HEK293T (cell line): ENCODE measurements around the gene HSPA4.

Experiments
- ARNT ChIP-seq: fragments of 450-650 bp; IDR thresholded peaks from 2 replicates; pipeline ENCODE4 v1.6.1; 2017; ENCODE audit warnings: mild to moderate bottlenecking
- BHLHE40 ChIP-seq: fragments of 450-650 bp; IDR thresholded peaks from 2 replicates; pipeline ENCODE4 v1.6.1; 2016; ENCODE audit warnings: mild to moderate bottlenecking, moderate library complexity, borderline replicate concordance
- FOXM1 ChIP-seq: fragments of 450-650 bp; IDR thresholded peaks from 2 replicates; pipeline ENCODE4 v1.6.1; 2017; ENCODE audit warnings: mild to moderate bottlenecking, borderline replicate concordance
- NFRKB ChIP-seq: fragments of 450-650 bp; IDR thresholded peaks from 2 replicates; pipeline ENCODE4 v1.6.1; 2016; ENCODE audit warnings: mild to moderate bottlenecking, moderate library complexity
- PKNOX1 ChIP-seq: fragments of 450-650 bp; IDR thresholded peaks from 2 replicates; pipeline ENCODE4 v1.6.1; 2016
- SP1 ChIP-seq: fragments of 450-650 bp; IDR thresholded peaks from 2 replicates; pipeline ENCODE4 v1.6.1; 2017
- SUZ12 ChIP-seq: fragments of 450-650 bp; IDR thresholded peaks from 2 replicates; pipeline ENCODE4 v1.6.1; 2016; ENCODE audit warnings: mild to moderate bottlenecking
- TARDBP ChIP-seq: fragments of 450-650 bp; IDR thresholded peaks from 2 replicates; pipeline ENCODE4 v1.6.1; 2016

- no peak for TF ChIP-seq BHLHE40
- no peak; the same call in 1 of the 2 replicates for TF ChIP-seq PKNOX1
- no peak for TF ChIP-seq FOXM1
- no peak for TF ChIP-seq TARDBP
- no peak for TF ChIP-seq ARNT
- TF ChIP-seq NFRKB, result no peak
- no peak for TF ChIP-seq SP1
- no peak for TF ChIP-seq SUZ12
These were observed 21.3 kb upstream of the HSPA4 start for GRCh38 chr5:133030343-133031005.
